ENCODE data around the gene CHD3.
"Not testable (repeated sequence)": the region's sequence is repeated elsewhere in the genome, so short reads cannot be mapped to it uniquely, and the experiment has no call there.

The CHD3 gene

GRCh38 chr17:7940034-7940433, 51.4 kb downstream of the CHD3 start:
- Mint-ChIP-seq H3K4me1 (ENCODE audit: low read depth) (peaks cover 7% of the 10 kb centered on the region), H3K4me3 (no peak overlapping the region), H3K27ac (peak overlapping the region; percentile 50), H3K27me3 (ENCODE audit: low read depth) (no peaks in the 10 kb centered on the region), H3K36me3 (ENCODE audit: low read depth) (peaks cover 58% of the 10 kb centered on the region), H3K9me3 (no peaks in the 10 kb centered on the region)
- no peak for DNase-seq (ENCODE audit: low spot score)

GRCh38 chr17:7940743-7941142, 52.2 kb downstream of the CHD3 start:
- H3K9me3 Mint-ChIP-seq = no peaks in the 10 kb centered on the region
- no peaks in the 10 kb centered on the region for H3K27me3 Mint-ChIP-seq (ENCODE audit: low read depth)
- H3K4me1 Mint-ChIP-seq (ENCODE audit: low read depth) = peaks cover 3% of the 10 kb centered on the region
- H3K4me3 Mint-ChIP-seq = no peak overlapping the region
- H3K27ac Mint-ChIP-seq = no peak overlapping the region
- no peak for DNase-seq (ENCODE audit: low spot score)
- peaks cover 60% of the 10 kb centered on the region for H3K36me3 Mint-ChIP-seq (ENCODE audit: low read depth)

GRCh38 chr17:7943291-7943690, 54.7 kb downstream of the CHD3 start:
- Mint-ChIP-seq H3K4me3 (no peak overlapping the region), H3K36me3 (ENCODE audit: low read depth) (peaks cover 63% of the 10 kb centered on the region), H3K9me3 (no peaks in the 10 kb centered on the region), H3K4me1 (ENCODE audit: low read depth) (no peaks in the 10 kb centered on the region), H3K27ac (no peak overlapping the region), H3K27me3 (ENCODE audit: low read depth) (no peaks in the 10 kb centered on the region)
- no peak for DNase-seq (ENCODE audit: low spot score)

- no peak for DNase-seq (ENCODE audit: low spot score)
- no peak overlapping the region for H3K4me3 Mint-ChIP-seq
- H3K36me3 Mint-ChIP-seq (ENCODE audit: low read depth) = peaks cover 70% of the 10 kb centered on the region
- peaks cover 1% of the 10 kb centered on the region for H3K4me1 Mint-ChIP-seq (ENCODE audit: low read depth)
- H3K27ac Mint-ChIP-seq = no peak overlapping the region
- H3K27me3 Mint-ChIP-seq (ENCODE audit: low read depth) = no peaks in the 10 kb centered on the region
- H3K9me3 Mint-ChIP-seq = no peaks in the 10 kb centered on the region
Observed at GRCh38 chr17:7944326-7944725, 55.7 kb downstream of the CHD3 start.

GRCh38 chr17:7945651-7946050, 57.1 kb downstream of the CHD3 start:
- DNase-seq (ENCODE audit: low spot score) = no peak
- Mint-ChIP-seq H3K27ac (no peak overlapping the region), H3K4me1 (ENCODE audit: low read depth) (peaks cover 8% of the 10 kb centered on the region), H3K36me3 (ENCODE audit: low read depth) (peaks cover 72% of the 10 kb centered on the region), H3K27me3 (ENCODE audit: low read depth) (no peaks in the 10 kb centered on the region), H3K9me3 (no peaks in the 10 kb centered on the region), H3K4me3 (no peak overlapping the region)

- peak overlapping the region; percentile 8 for H3K27ac Mint-ChIP-seq
- no peaks in the 10 kb centered on the region for H3K9me3 Mint-ChIP-seq
- H3K4me3 Mint-ChIP-seq = no peak overlapping the region
- H3K27me3 Mint-ChIP-seq (ENCODE audit: low read depth) = no peaks in the 10 kb centered on the region
- DNase-seq (ENCODE audit: low spot score) = no peak
- H3K36me3 Mint-ChIP-seq (ENCODE audit: low read depth) = peaks cover 71% of the 10 kb centered on the region
- H3K4me1 Mint-ChIP-seq (ENCODE audit: low read depth) = peaks cover 12% of the 10 kb centered on the region
Observed at GRCh38 chr17:7946441-7946840, 57.9 kb downstream of the CHD3 start.

GRCh38 chr17:7947651-7948050, 59.1 kb downstream of the CHD3 start:
- no peaks in the 10 kb centered on the region for H3K27me3 Mint-ChIP-seq (ENCODE audit: low read depth)
- H3K9me3 Mint-ChIP-seq = no peaks in the 10 kb centered on the region
- no peak for DNase-seq (ENCODE audit: low spot score)
- no peak overlapping the region for H3K27ac Mint-ChIP-seq
- H3K4me3 Mint-ChIP-seq = no peak overlapping the region
- H3K4me1 Mint-ChIP-seq (ENCODE audit: low read depth) = peaks cover 19% of the 10 kb centered on the region
- H3K36me3 Mint-ChIP-seq (ENCODE audit: low read depth) = peaks cover 69% of the 10 kb centered on the region

- H3K36me3 Mint-ChIP-seq (ENCODE audit: low read depth) = peaks cover 45% of the 10 kb centered on the region
- H3K4me3 Mint-ChIP-seq = no peak overlapping the region
- H3K9me3 Mint-ChIP-seq = no peaks in the 10 kb centered on the region
- DNase-seq (ENCODE audit: low spot score) = no peak
- H3K27me3 Mint-ChIP-seq (ENCODE audit: low read depth) = no peaks in the 10 kb centered on the region
- peak overlapping the region; percentile 60 for H3K27ac Mint-ChIP-seq
- peaks cover 29% of the 10 kb centered on the region for H3K4me1 Mint-ChIP-seq (ENCODE audit: low read depth)
Observed at GRCh38 chr17:7950578-7950977, 62.0 kb downstream of the CHD3 start.

GRCh38 chr17:7951143-7951792, 62.7 kb downstream of the CHD3 start:
- Mint-ChIP-seq H3K36me3 (ENCODE audit: low read depth) (peaks cover 41% of the 10 kb centered on the region), H3K27ac (peak overlapping the region; percentile 95), H3K4me1 (ENCODE audit: low read depth) (peaks cover 29% of the 10 kb centered on the region), H3K9me3 (no peaks in the 10 kb centered on the region), H3K4me3 (peak overlapping the region; percentile 61), H3K27me3 (ENCODE audit: low read depth) (no peaks in the 10 kb centered on the region)
- DNase-seq (ENCODE audit: low spot score) = peak; percentile 42

GRCh38 chr17:7953266-7953665, 64.7 kb downstream of the CHD3 start:
- not testable (repeated sequence) for H3K27me3 Mint-ChIP-seq (ENCODE audit: low read depth); H3K4me3 Mint-ChIP-seq; DNase-seq (ENCODE audit: low spot score); H3K27ac Mint-ChIP-seq; H3K9me3 Mint-ChIP-seq
- Mint-ChIP-seq H3K4me1 (ENCODE audit: low read depth) (peaks cover 29% of the 10 kb centered on the region), H3K36me3 (ENCODE audit: low read depth) (peaks cover 27% of the 10 kb centered on the region)

GRCh38 chr17:7955414-7956227, 67.0 kb downstream of the CHD3 start:
- H3K27ac Mint-ChIP-seq = no peak overlapping the region
- no peak overlapping the region for H3K4me3 Mint-ChIP-seq
- H3K4me1 Mint-ChIP-seq (ENCODE audit: low read depth) = peaks cover 22% of the 10 kb centered on the region
- no peak for DNase-seq (ENCODE audit: low spot score)
- no peaks in the 10 kb centered on the region for H3K9me3 Mint-ChIP-seq
- H3K36me3 Mint-ChIP-seq (ENCODE audit: low read depth) = peaks cover 4% of the 10 kb centered on the region
- peaks cover under 1% of the 10 kb centered on the region for H3K27me3 Mint-ChIP-seq (ENCODE audit: low read depth)

- Mint-ChIP-seq H3K27me3 (ENCODE audit: low read depth) (peaks cover 4% of the 10 kb centered on the region), H3K36me3 (ENCODE audit: low read depth) (peaks cover 2% of the 10 kb centered on the region), H3K9me3 (no peaks in the 10 kb centered on the region), H3K4me1 (ENCODE audit: low read depth) (peaks cover 18% of the 10 kb centered on the region), H3K4me3 (no peak overlapping the region), H3K27ac (no peak overlapping the region)
- no peak for DNase-seq (ENCODE audit: low spot score)
Observed at GRCh38 chr17:7956228-7956965, 67.8 kb downstream of the CHD3 start.

- no peak for DNase-seq (ENCODE audit: low spot score)
- Mint-ChIP-seq H3K36me3 (ENCODE audit: low read depth) (no peaks in the 10 kb centered on the region), H3K9me3 (no peaks in the 10 kb centered on the region)
Observed at GRCh38 chr17:7959503-7960253, 71.1 kb downstream of the CHD3 start.

More at GRCh38 chr17:7959503-7960253, 71.1 kb downstream of the CHD3 start:
- Mint-ChIP-seq H3K4me3 (no peak overlapping the region), H3K4me1 (ENCODE audit: low read depth) (no peaks in the 10 kb centered on the region), H3K27me3 (ENCODE audit: low read depth) (peaks cover 8% of the 10 kb centered on the region), H3K27ac (no peak overlapping the region)

All from T-helper 2 cell treated with Interferon-gamma antibody and Interleukin-4, amounts not matched to agents 5 μg/mL and 100 μg/mL, for 36 hours (primary cell).